NT2/D1 (cell line): ENCODE measurements around the gene SMG9.

Source experiments
- DNase-seq: peaks from one replicate; pipeline ENCODE4 v3.0.0-alpha.2; 2011; ENCODE audit warnings: low read depth, low spot score
- H3K27me3 ChIP-seq: 2 replicates; pipeline ENCODE4 v1.6.0; 2011; ENCODE audit warnings: mild to moderate bottlenecking; ENCODE audit not compliant: insufficient read length, insufficient read depth
- H3K36me3 ChIP-seq: 2 replicates; pipeline ENCODE4 v1.6.1; 2011; ENCODE audit warnings: mild to moderate bottlenecking, low read length, mixed read lengths; ENCODE audit not compliant: insufficient read depth, insufficient read length
- H3K4me1 ChIP-seq: 2 replicates; pipeline ENCODE4 v1.5.1; 2011; ENCODE audit not compliant: insufficient read depth, insufficient read length
- H3K4me3 ChIP-seq: 2 replicates; pipeline ENCODE4 v1.5.1; 2011; ENCODE audit warnings: low read depth; ENCODE audit not compliant: insufficient read length
- H3K9ac ChIP-seq: 2 replicates; pipeline ENCODE4 v1.6.0; 2011; ENCODE audit warnings: low read depth; ENCODE audit not compliant: insufficient read length
- H3K9me3 ChIP-seq: 2 replicates; pipeline ENCODE4 v1.5.1; 2011; ENCODE audit warnings: mild to moderate bottlenecking, low read length; ENCODE audit not compliant: insufficient read depth
- SUZ12 ChIP-seq: IDR thresholded peaks from 2 replicates; pipeline ENCODE4 v1.6.1; 2011; ENCODE audit not compliant: insufficient read length, insufficient read depth; ENCODE audit errors: extremely low read depth
- YY1 ChIP-seq: IDR thresholded peaks from 2 replicates; pipeline ENCODE4 v1.6.1; 2011; ENCODE audit not compliant: insufficient read length, insufficient read depth
- ZNF274 ChIP-seq: IDR thresholded peaks from 2 replicates; pipeline ENCODE4 v1.6.1; 2011; ENCODE audit warnings: mild to moderate bottlenecking, low read depth, low read length

The SMG9 gene

DNA sequence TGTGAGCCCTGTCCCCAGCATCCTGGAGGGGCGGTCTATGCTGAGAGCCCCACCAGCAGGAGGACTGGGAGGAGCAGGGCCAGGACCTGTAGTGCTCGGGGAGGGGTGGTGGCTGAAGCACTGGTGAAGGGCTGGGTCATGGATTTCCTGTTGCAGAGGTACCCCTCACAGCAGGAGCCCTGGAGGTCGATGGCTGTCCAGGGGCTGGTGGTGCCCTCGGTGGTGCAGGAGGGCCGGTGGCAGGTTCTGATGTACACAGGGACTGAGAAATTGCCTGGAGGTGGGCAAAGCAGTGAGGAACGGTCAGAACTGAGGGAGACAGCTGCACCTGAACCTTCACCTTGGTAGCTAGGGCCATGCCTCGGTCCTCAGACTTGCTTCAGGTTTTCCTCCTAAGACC is 42.8 kb upstream of the SMG9 start:
- Histone ChIP-seq H3K36me3 (no peaks in the 10 kb centered on the region), H3K4me3 (no peak overlapping the region), H3K9me3 (no peaks in the 10 kb centered on the region; the same call in 1 of the 2 replicates), H3K4me1 (peaks cover 3% of the 10 kb centered on the region), H3K27me3 (peaks cover 37% of the 10 kb centered on the region), H3K9ac (no peak overlapping the region)
- TF ChIP-seq SUZ12 (no peak), YY1 (no peak)
- no peak for DNase-seq

DNA sequence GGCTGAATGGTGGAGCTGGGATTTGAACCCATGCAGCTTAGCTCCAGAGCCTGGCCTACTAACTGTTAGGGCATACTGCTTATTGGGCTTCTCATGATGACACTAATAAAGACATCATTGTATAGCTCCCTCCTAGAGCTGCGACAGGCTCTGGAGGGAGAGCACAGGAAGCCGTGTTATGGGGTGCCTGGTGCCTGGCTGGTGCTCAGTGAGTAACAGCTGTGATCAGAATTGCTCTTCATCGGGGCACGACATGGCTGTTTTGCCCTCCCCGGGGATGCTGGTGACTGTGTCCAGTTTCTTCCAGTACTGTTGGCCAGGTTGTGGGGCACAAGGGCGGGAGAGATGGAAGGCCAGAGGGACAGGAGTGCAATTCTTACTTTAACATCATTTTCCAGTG is 42.4 kb upstream of the SMG9 start:
- DNase-seq = no peak
- H3K9me3 ChIP-seq = no peaks in the 10 kb centered on the region; the same call in 1 of the 2 replicates
- H3K36me3 ChIP-seq = no peaks in the 10 kb centered on the region
- H3K4me3 ChIP-seq = no peak overlapping the region
- H3K4me1 ChIP-seq = peaks cover 3% of the 10 kb centered on the region
- H3K9ac ChIP-seq = no peak overlapping the region
- TF ChIP-seq SUZ12 (no peak), YY1 (no peak), ZNF274 (no peak)
- H3K27me3 ChIP-seq = peaks cover 37% of the 10 kb centered on the region

DNA sequence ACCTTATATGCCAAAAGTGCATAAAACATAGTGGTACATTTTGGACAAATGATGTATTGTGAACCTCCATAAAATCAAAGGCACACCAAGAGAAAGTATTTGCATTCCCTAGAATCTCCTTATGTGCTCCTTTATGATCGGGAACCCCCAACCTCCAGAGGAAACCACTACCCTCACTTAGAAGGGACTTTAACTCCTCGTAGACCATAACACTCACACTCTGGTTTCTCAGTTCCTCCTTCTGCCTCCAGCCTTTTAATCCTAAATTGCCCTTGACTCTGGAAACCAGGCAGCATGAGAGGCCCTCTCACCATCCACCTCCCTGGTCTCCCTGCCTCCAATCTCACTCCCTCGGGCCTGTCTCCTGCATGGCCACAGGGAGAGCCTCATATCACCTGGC is 35.8 kb upstream of the SMG9 start:
- Histone ChIP-seq H3K9ac (no peak overlapping the region), H3K9me3 (no peaks in the 10 kb centered on the region), H3K36me3 (no peaks in the 10 kb centered on the region), H3K4me3 (no peak overlapping the region), H3K4me1 (no peaks in the 10 kb centered on the region), H3K27me3 (peaks cover 2% of the 10 kb centered on the region)
- TF ChIP-seq ZNF274 = no peak
- no peak for DNase-seq

DNA sequence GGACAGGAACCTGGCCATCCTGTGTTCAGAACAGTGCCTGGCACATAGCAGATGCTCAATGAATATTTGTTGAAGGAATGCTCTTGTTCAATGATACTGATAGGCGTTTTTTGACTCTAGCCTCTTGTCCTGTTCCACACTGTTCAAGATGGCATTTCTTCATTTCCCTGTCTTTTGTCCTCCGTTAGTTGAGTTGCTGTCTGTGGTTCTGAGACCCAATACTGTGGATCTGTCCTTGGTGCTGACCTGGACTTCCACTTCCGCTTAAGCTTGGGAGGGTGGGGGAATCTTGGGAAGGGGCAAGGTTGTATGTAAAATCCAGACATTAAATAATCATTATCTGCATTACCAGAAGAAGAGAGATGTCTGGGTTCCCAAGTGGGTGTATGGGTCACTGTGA is 34.3 kb upstream of the SMG9 start:
- no peaks in the 10 kb centered on the region for H3K36me3 ChIP-seq
- H3K9me3 ChIP-seq = no peaks in the 10 kb centered on the region
- DNase-seq = no peak
- H3K27me3 ChIP-seq = no peaks in the 10 kb centered on the region
- no peak overlapping the region for H3K4me3 ChIP-seq
- no peak for TF ChIP-seq ZNF274
- no peak for TF ChIP-seq YY1
- TF ChIP-seq SUZ12 = no peak
- peaks cover 2% of the 10 kb centered on the region for H3K4me1 ChIP-seq
- H3K9ac ChIP-seq = no peak overlapping the region

DNA sequence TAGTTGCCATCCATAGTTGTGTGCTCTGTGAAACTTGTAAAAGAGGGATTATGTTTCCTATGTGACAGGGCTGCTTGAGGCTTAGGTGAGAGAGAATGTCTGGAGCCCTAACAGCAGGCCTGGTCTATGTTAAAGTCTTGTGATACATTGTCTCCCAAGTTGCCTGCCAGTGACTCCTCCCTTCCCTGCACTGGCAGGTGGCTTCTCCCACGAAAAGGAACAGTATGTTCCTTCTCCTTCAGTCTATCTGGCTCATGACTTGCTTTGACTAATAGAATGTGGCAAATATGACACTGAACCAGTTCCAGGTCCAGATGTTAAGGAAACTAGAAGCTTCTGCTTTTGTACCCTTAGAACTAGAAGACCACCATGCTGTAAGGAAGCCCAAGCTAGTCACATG is 31.9 kb upstream of the SMG9 start:
- peaks cover 2% of the 10 kb centered on the region for H3K4me1 ChIP-seq
- H3K27me3 ChIP-seq = no peaks in the 10 kb centered on the region
- H3K36me3 ChIP-seq = no peaks in the 10 kb centered on the region
- DNase-seq = no peak
- TF ChIP-seq SUZ12 (no peak), YY1 (no peak), ZNF274 (no peak)
- H3K9me3 ChIP-seq = no peaks in the 10 kb centered on the region
- no peak overlapping the region for H3K4me3 ChIP-seq
- no peak overlapping the region for H3K9ac ChIP-seq

DNA sequence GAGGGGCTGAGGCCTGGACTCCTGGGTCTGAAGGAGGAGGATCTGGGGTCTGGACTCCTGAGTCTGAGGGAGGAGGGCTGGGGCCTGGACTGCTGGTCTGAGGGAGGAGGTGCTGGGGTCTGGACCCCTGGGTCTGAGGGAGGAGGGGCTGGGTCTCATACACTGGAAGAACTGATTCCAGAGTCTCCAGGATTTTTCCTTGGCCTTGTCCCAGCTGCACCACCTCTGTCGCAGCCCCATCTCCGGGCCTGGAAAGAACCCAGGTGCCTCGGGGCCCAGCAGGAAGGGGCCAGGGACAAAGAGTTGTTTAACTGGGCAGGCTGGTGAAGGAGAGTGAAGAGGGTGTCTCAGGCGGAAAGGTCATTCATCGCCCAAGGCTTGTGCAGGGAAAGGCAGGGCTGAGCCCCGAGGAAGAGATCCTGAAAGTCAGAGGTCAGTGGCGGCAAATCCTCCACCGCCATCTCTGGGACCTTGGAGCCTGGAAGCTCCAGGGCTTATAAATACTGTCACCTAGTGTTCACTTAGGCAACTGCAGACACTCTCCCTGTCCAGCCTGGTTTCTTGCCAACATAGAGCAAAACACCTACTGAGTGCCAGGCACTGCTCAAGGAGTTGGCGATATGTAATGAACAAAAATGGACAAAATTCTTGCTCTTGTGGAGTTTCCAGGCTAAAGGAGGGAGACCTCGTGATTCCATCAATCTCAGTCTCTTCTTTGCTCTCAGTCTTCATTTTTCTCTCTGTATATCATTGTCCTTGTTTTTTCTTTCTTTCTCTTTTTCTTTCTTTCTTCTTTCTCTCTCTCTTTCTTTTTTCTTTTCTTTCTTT is 30.4 kb upstream of the SMG9 start:
- Histone ChIP-seq H3K4me1 (peaks cover 5% of the 10 kb centered on the region), H3K4me3 (no peak overlapping the region)

DNA sequence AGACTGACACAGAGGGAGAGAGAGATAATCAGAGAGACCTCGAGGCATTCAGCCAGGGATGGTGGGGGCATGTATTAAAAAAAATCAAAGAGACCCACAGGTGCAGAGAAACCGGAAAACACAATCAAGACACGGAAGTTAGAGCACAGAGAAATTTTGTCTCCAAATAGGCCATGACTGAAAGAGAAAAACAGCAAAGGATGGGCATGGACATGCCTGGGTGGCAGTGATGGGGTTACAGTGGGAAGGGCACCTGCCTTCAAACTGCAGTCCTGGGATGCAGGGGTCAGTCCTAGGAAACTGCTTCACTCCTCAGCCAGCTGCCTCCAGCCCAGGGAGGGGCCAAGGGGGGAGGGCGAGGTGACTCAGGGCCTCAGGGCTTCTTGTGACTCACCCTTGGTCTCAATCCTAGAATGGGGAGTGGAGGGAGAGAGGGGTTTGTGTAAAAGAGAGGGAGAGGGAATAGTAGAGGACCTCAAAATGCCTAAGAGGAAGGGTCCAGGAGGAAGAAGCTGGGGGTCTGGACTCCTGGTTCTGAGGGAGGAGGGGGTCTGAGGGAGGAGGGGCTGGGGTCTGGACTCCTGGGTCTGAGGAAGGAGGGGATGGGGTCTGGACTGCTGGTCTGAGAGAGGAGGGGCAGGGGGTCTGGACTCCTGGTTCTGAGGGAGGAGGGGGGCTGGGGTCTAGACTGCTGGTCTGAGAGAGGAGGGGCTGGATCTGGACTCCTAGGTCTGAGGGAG is 29.6 kb upstream of the SMG9 start:
- TF ChIP-seq YY1 (no peak), ZNF274 (no peak), SUZ12 (no peak)
- Histone ChIP-seq H3K9ac (no peak overlapping the region), H3K4me3 (no peak overlapping the region), H3K27me3 (no peaks in the 10 kb centered on the region), H3K4me1 (peaks cover 5% of the 10 kb centered on the region), H3K36me3 (no peaks in the 10 kb centered on the region), H3K9me3 (no peaks in the 10 kb centered on the region)
- no peak for DNase-seq

More for the DNA sequence above, 30.4 kb upstream of the SMG9 start:
- DNase-seq = no peak
- no peaks in the 10 kb centered on the region for H3K36me3 ChIP-seq
- TF ChIP-seq YY1 (no peak), SUZ12 (no peak), ZNF274 (no peak)
- H3K27me3 ChIP-seq = no peaks in the 10 kb centered on the region
- no peak overlapping the region for H3K9ac ChIP-seq
- H3K9me3 ChIP-seq = no peaks in the 10 kb centered on the region
